GM12892 (cell line): ENCODE results near the gene BPTF.

Source experiments
- POLR2A ChIP-seq: IDR thresholded peaks from 2 replicates; pipeline ENCODE4 v1.6.1; 2011; ENCODE audit warnings: low read depth, low read length, control low read depth
- POLR2AphosphoS5 ChIP-seq: IDR thresholded peaks from 2 replicates; pipeline ENCODE4 v1.6.1; 2011; ENCODE audit warnings: low read depth, low read length, control low read depth
- TAF1 ChIP-seq: IDR thresholded peaks from 2 replicates; pipeline ENCODE4 v1.6.1; 2011; ENCODE audit warnings: low read depth, mild to moderate bottlenecking, control low read depth, low read length, borderline replicate concordance

- TF ChIP-seq POLR2A (no peak), POLR2AphosphoS5 (no peak), TAF1 (no peak)
Observed at GRCh38 chr17:67982034-67982640, 156.8 kb downstream of the BPTF start.
